HG03469 (cell line): ENCODE data around the gene EDC3.
"Not testable (repeated sequence)": the region's sequence is repeated elsewhere in the genome, so short reads cannot be mapped to it uniquely, and the experiment has no call there.

ENCODE experiments used
- ATAC-seq: cut with Tn5 transposase; IDR thresholded peaks from one replicate; pipeline ENCODE4 v1.9.1; 2021; ENCODE audit warnings: mild to moderate bottlenecking, moderate library complexity, moderate number of reproducible peaks; ENCODE audit not compliant: unreplicated experiment

The EDC3 gene

GRCh38 chr15:74710319-74711094 lies 14.7 kb upstream of the EDC3 start:
- no peak for ATAC-seq

DNA sequence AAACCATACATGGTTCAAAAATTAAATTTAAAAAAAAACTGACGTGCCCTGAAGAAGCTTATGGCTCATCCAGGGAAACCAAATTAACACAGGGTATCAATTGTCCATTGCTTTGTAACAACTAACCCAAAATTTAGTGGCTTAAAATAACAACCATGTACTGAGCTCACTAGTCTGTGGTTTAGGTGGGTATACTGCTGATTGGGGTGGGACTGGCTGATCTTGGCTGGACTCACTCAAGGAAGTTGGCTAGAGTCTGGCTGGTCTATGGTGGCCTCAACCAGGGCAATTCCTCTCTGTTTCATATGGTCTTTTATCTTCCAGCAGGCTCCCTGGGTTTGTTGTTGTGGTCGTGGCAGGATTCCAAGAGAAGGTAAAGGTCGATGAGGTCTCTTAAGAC lies 14.1 kb upstream of the EDC3 start:
- no peak for ATAC-seq

DNA sequence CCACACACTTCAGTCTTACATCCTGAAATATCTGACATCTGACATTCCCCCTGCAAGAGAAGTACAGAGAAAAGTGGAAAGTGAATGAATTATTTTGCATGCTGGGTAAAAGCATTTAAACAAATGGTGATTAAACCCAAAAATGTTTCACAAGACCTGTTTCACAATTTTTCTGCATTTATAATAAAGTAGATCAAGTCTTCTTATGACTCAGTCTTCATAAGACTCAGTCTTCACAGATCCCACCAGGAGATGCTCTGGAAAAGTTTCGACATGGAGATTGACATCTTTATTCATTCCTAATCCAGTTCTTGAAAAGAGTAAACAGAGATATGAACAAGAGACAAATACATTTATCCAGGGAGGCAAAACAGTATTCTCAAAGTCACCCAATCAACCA lies 13.2 kb upstream of the EDC3 start:
- ATAC-seq = no peak

DNA sequence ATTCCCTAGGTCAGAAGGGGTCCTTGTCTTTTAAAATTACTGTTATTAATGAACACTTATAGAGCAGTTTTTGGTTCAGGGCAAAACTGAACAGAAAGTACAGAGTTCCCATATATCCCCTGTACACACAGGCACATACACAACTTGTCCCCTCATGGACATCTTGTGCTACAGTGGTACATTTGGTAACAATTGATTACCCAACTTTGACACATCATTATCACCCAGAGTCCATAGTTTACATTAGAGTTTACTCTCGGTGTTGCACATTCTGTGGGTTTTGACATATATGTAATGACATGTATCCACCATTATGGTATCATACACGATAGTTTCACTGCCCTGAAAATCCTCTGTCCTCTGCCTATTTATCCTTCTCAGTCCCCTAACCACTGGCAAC lies 984 bp upstream of the EDC3 start:
- no peak for ATAC-seq

GRCh38 chr15:74696398-74696729 lies 540 bp upstream of the EDC3 start:
- no peak for ATAC-seq

DNA sequence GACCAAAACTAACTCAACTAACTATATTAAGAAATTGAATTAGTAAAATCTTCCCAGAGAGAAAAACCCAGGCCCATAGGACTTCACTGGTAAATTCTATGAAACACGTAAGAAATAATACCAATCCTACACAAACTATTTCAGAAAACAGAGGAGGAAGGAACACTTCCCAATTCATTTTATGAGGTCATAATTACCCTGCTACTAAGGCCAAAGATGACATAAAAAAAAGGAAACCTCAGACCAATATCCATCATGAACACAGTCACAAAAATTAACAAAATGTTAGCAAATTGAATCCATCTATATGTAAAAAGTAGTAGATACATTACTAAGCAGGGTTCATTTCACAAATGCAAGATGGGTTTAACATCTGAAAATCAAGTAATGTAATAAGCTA lies 3.5 kb downstream of the EDC3 start:
- no peak for ATAC-seq

GRCh38 chr15:74683758-74684157 lies 12.1 kb downstream of the EDC3 start:
- no peak for ATAC-seq

- ATAC-seq = no peak
Observed at GRCh38 chr15:74682954-74683353, 12.9 kb downstream of the EDC3 start.

DNA sequence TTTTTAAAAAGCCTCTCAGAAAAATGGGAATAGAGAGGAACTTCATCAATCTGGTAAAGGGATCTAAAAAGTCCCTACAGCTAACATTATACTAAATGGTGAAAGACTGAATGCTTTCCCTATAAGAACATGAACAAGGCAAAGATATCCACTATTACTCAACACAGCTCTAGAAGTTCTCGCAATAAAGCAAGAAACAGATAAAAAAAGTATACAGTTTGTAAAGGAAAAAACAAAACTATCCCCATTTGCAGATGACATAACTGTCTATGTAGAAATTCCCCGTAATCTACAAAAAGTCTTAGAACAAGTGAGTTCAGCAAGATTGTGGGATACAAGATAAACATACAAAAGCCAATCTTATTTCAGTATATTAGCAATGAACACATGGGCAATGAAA lies 15.4 kb downstream of the EDC3 start:
- no peak for ATAC-seq

DNA sequence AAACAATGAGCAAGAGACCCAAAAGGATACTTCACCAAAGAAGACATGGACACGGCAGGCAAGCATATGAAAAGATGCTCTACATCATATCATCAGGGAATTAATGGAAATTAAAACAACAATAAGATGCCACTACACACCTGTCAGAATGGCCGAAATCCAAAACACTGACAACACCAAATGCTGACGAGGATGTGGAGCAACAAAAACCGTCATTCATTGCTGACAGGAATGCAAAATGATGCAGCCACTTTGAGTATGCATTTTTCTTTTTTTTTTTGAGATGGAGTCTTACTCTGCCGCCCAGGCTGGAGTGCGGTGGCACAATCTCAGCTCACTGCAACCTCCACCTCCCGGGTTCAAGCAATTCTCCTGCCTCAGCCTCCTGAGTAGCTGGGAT lies 19.0 kb downstream of the EDC3 start:
- no peak for ATAC-seq

DNA sequence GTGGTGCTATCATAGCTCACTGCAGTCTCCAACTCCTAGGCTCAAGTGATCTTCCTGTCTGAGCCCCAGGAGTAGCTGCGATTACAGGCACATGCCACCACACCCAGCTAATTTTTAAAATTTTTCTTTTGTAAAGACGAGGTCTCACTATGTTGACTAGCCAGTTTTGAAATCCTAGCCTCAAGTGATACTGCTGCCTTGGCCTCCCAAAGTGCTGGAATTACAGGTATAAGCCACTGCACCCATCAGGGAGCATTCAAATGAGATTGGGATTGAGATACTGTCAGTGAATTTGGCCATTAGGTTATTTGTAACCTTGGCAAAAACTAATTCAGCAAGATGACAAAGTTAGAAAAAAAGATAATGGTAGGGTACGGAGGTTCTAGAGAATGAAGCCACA lies 21.7 kb downstream of the EDC3 start:
- no peak for ATAC-seq

GRCh38 chr15:74669627-74670026 lies 26.2 kb downstream of the EDC3 start:
- no peak for ATAC-seq

DNA sequence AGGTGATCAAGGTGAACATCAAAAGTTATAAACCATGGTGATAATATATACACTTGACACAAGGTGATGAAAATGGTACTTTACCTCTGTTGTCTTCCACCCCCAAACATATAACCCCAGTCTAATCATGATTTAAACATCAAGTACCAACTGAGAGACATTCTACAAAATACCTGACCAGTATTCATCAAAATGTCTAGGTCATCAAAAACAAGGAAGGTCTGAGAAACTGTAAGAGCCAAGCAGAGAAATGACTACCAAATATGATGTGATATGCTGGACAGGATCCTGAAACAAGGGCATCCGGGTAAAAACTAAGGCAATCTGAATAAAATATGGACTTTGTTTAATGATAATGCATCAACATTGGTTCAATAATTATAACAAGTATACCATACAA lies 27.8 kb downstream of the EDC3 start:
- no peak for ATAC-seq

DNA sequence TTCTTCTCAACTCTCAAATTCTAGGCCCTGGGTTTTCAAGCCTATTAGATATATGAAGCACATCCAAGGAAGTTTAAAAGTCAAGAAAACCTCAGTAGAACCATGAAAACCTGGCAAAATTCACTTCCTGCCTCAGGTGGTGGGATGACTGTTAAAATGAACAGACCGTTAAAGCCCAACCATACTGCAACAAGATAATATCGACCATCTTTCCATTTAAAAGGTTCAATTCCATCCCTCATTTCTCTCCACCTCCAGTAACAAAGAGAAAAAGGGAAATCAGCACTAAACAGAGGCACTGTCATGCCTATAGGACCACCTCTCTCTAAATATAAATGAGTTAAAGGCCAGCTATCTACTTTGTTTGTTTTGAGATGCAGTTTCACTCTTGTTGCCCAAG lies 31.2 kb downstream of the EDC3 start:
- no peak for ATAC-seq

- ATAC-seq = no peak
Observed at GRCh38 chr15:74664028-74664616, 31.7 kb downstream of the EDC3 start.

- no peak for ATAC-seq
Observed at GRCh38 chr15:74663303-74664027, 32.4 kb downstream of the EDC3 start.

- ATAC-seq = no peak
Observed at GRCh38 chr15:74662064-74662860, 33.6 kb downstream of the EDC3 start.

DNA sequence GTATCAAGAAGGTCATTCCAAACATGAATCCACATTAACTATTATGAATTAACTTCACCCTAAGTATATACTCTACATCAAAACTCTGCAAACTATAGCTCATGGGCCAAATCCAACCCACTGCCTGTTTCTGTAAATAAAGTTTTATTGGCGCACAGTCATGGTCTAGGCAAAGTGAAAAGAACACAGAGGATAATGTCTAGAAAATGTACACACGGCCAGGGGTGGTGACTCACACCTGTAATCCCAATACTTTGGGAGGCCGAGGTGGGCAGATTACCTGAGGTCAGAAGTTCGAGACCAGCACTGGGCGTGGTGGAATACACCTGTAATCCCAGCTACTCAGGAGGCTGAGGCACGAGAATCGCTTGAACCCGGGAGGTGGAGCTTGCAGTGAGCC lies 34.5 kb downstream of the EDC3 start:
- not testable (repeated sequence) for ATAC-seq

DNA sequence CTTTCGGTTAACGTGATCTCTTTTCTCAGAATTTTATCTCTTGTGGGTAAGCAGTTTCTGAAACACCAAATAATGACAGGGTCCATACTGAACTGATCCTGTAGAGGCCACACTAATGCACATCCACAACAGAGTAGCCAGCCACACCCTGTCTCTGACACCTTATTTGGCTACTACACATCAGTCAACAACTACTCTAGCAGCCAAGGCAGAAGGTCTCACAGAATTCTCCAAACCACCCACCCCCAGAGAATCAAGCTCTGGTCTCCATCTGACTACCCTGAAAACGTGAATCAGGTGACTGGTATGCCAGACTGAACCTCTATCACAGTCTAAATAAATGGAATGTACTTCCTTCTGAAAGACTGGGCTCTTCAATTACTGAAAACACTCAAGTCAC lies 38.0 kb downstream of the EDC3 start:
- ATAC-seq = no peak

DNA sequence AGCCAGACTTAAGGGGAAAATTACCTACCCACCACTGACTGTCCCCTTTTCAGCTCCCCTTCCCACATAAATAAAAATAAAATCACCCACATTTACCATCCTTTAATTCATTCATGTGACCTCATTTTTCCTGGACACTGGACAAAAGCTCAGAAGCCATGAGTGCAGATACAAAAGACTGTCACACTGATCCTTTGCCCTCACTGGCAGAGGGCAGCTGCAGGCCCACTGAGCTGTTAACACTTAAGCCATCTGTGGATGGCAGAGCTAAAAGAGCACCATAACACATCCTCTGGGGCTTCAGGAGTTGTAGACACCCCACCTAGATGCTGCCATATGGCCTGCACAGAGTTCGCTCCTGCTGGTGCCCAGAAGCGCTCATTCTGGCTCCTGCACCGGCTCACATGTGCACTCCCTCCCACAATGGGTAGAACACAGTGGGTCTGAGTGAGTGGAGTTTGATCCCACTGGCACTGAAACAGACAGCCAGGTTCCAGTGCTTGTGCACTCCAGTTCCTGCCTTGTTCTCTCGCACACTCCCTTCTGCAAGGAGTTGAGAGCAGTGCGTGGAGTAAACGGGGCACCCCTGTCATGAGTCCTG lies 38.8 kb downstream of the EDC3 start:
- no peak for ATAC-seq

DNA sequence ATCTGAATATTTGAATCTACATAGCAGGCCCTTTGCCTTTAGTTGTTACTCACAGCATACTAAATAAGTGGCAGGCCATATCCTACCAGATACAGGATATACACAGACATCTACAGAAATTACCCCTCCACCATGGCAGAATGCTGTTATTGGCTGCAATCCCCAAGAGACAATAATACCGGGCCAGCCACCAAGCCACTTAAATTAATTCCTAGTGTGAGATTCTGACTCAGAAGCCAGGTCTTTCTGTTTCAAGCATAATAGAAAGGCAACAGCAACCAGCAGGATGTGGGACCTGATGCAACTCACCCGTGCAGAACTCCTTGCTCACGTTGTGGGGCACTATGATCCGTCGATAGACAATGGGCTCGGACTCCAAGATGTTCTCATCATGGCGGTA lies 40.4 kb downstream of the EDC3 start:
- no peak for ATAC-seq
